Body of pancreas (tissue), 4 donors: ENCODE results near the gene BRIP1.

Experiments
- CTCF ChIP-seq, 7 experiments: fragments of 450-650 bp in 4 of 7; fragments of 200-600 bp in 3 of 7; sonication (generic) in 3 of 7; IDR thresholded peaks; one replicate each; pipeline ENCODE4 v1.5.1; 2016 to 2019; ENCODE audit warnings: antibody characterized with exemption in 7 of 7
- POLR2A ChIP-seq, 3 donors: fragments of 450-650 bp; IDR thresholded peaks; one replicate each; pipeline ENCODE4 v1.6.1; 2016; ENCODE audit warnings: antibody characterized with exemption in 3 of 3, mild to moderate bottlenecking in 2 of 3

- TF ChIP-seq CTCF (IDR thresholded peaks at IDR 0.05), result no peak
- no peak for TF ChIP-seq POLR2A (IDR thresholded peaks at IDR 0.05)
Observed at GRCh38 chr17:61816538-61816937, 46.8 kb downstream of the BRIP1 start.
